ENCODE results near the gene SMIM5. TPM values are rescaled to one million over a fixed set of nuclear protein-coding genes. Genes with fewer than 3 reads are reported as not detected.
A peak's percentile ranks its signal among the peaks of the same experiment; 100 is the strongest.
"Not testable (repeated sequence)": the region's sequence is repeated elsewhere in the genome, so short reads cannot be mapped to it uniquely, and the experiment has no call there.

Gene SMIM5
- total and polyA plus RNA-seq, 2 of the 13 experiments (the other 11 are each of a cell fraction or from before 2014, with no cell fraction given), result not detected

DNA sequence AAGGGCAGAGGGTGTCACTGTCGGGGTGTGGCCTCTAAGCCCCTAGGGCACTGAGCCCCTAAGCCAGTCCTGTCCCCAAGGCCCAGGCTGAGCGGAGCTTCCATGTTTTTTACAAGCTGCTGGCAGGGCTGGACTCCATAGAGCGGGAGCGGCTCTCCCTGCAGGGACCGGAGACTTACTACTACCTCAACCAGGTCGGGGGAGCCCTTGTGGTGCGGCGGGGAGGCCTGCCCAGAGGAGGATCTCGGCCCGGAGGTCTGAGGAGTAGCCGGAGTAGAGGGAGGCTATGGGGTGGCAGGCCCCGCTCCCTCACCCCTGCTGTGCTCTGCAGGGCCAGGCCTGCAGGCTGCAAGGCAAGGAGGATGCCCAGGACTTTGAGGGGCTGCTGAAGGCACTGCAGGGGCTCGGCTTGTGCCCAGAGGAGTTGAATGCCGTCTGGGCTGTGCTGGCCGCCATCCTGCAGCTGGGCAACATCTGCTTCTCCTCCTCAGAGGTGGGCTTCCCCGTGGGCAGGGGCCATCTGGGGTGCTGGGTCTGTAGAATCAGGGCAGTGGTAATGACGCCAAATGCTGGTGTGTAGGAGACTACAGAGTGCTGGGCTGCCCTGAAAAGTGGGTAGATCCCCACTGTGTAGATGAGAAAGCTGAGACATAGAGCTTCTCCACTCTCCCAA, 40.8 kb upstream of the SMIM5 start:
- peaks cover 22 to 38% of the 10 kb centered on the region in 2 experiments for H3K27me3 ChIP-seq (ENCODE audit: control insufficient read depth in 1 of 2, insufficient read depth in 2 of 2, low read length in 2 of 2)
- FAIRE-seq (no peak), ATAC-seq (no peak), DNase-seq (ENCODE audit: low spot score) (no peak)
- CTCF ChIA-PET (ENCODE audit: low intra/inter-chr PET ratio, low total read pairs), result no interaction called here
- no peak overlapping the region for H3K27ac ChIP-seq (ENCODE audit: extremely low read length, insufficient read depth, low read length)
- BruUV-seq (replicated peaks), result no TSS peak
- H3K9ac ChIP-seq (ENCODE audit: insufficient read depth, low read depth, low read length), result no peak overlapping the region
- TF ChIP-seq ARID2 (CRISPR knock-in tag; IDR thresholded peaks at IDR 0.05; ENCODE audit: borderline replicate concordance) (0 out of 2 replicates have a peak, but pooled peaks have one; percentile 41), PITX1 (CRISPR knock-in tag; IDR thresholded peaks at IDR 0.05) (peak; percentile 88), SIN3B (IDR thresholded peaks at IDR 0.05; ENCODE audit: low read length) (no peak)
- H2AFZ ChIP-seq (ENCODE audit: low read length), result no peak overlapping the region
- POLR2A ChIA-PET, result interaction anchor here (1.2 kb wide), 1 partner anchor 39 kb away, joined by 3 read pairs; no protein-coding TSS in a partner anchor
- WGBS (ENCODE audit: low lambda C conversion rate), result 56% methylated on average over 7 of the region's 17 CpGs
- H3K4me1 ChIP-seq (ENCODE audit: insufficient read depth, low read length), result peaks cover 29% of the 10 kb centered on the region
- H4K20me1 ChIP-seq (ENCODE audit: insufficient read depth, low read length), result no peaks in the 10 kb centered on the region
- H3K4me2 ChIP-seq (ENCODE audit: low read depth, low read length), result no peak overlapping the region
- no peaks in the 10 kb centered on the region for H3K36me3 ChIP-seq (replicated peaks in 1 of 2; ENCODE audit: control insufficient read depth in 1 of 2, insufficient read depth in 2 of 2, low read length in 2 of 2)
- intact Hi-C loops (cut with micrococcal nuclease; ENCODE audit: unreplicated experiment), result no loop called here
- no peaks in the 10 kb centered on the region for H3K79me2 ChIP-seq (ENCODE audit: insufficient read depth, low read length)
- in situ Hi-C loops (cut with HindIII; ENCODE audit: extremely low pct_ligation_motif_present, low pct_unique_long_range_greater_than_20kb), result loop anchor here (10.0 kb wide), 1 partner anchor 168 kb away; no protein-coding TSS in a partner anchor
- H3K9me3 ChIP-seq (ENCODE audit: low read length), result no peaks in the 10 kb centered on the region
- no peak overlapping the region for H3K4me3 ChIP-seq (replicated peaks in 1 of 3; ENCODE audit: insufficient read depth in 1 of 3, low read depth in 2 of 3, low read length in 3 of 3)

DNA sequence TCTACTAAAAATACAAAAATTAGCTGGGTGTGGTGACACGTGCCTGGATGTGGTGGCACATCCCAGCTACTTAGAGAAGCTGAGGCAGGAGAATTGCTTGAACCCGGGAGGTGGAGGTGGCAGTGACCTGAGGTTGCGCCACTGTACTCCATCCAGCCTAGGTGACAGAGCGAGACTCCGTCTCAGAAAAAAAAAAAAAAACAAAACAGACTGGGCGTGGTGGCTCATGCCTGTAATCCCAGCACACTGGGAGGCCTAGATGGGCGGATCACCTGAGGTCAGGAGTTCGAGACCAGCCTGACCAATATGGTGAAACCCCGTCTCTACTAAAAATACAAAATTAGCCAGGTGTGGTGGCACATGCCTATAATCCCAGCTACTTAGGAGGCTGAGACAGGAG, 39.8 kb upstream of the SMIM5 start:
- H3K4me3 ChIP-seq (replicated peaks in 1 of 3; ENCODE audit: insufficient read depth in 1 of 3, low read depth in 2 of 3, low read length in 3 of 3); H3K9me3 ChIP-seq (ENCODE audit: low read length); H3K4me2 ChIP-seq (ENCODE audit: low read depth, low read length); H3K79me2 ChIP-seq (ENCODE audit: insufficient read depth, low read length); ATAC-seq; BruUV-seq (replicated peaks); H3K9ac ChIP-seq (ENCODE audit: insufficient read depth, low read depth, low read length); DNase-seq (ENCODE audit: low spot score); H3K36me3 ChIP-seq (replicated peaks in 1 of 2; ENCODE audit: control insufficient read depth in 1 of 2, insufficient read depth in 2 of 2, low read length in 2 of 2); FAIRE-seq; H4K20me1 ChIP-seq (ENCODE audit: insufficient read depth, low read length); H2AFZ ChIP-seq (ENCODE audit: low read length); intact Hi-C loops (cut with micrococcal nuclease; ENCODE audit: unreplicated experiment); H3K27ac ChIP-seq (ENCODE audit: extremely low read length, insufficient read depth, low read length): not testable (repeated sequence)
- CTCF ChIA-PET (ENCODE audit: low intra/inter-chr PET ratio, low total read pairs), result interaction anchor here (1.6 kb wide), 1 partner anchor 39 kb away, joined by 4 read pairs; the partner anchor contains the start of gene SMIM5
- in situ Hi-C loops (cut with HindIII; ENCODE audit: extremely low pct_ligation_motif_present, low pct_unique_long_range_greater_than_20kb), result loop anchor here (10.0 kb wide), 1 partner anchor 169 kb away; no protein-coding TSS in a partner anchor
- Histone ChIP-seq H3K27me3 (ENCODE audit: control insufficient read depth in 1 of 2, insufficient read depth in 2 of 2, low read length in 2 of 2) (peaks cover 22 to 42% of the 10 kb centered on the region in 2 experiments), H3K4me1 (ENCODE audit: insufficient read depth, low read length) (peaks cover 29% of the 10 kb centered on the region)
- WGBS (ENCODE audit: low lambda C conversion rate), result 12% methylated on average over 9 of the region's 9 CpGs
- TF ChIP-seq ZNF441 (CRISPR knock-in tag; IDR thresholded peaks at IDR 0.05; ENCODE audit: borderline replicate concordance), result peak; percentile 89
- TF ChIP-seq, protein P1, sequence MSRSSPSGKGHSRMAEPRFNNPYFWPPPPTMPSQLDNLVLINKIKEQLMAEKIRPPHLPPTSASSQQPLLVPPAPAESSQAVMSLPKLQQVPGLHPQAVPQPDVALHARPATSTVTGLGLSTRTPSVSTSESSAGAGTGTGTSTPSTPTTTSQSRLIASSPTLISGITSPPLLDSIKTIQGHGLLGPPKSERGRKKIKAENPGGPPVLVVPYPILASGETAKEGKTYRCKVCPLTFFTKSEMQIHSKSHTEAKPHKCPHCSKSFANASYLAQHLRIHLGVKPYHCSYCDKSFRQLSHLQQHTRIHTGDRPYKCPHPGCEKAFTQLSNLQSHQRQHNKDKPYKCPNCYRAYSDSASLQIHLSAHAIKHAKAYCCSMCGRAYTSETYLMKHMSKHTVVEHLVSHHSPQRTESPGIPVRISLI (CRISPR knock-in tag; IDR thresholded peaks at IDR 0.05; ENCODE audit: borderline replicate concordance), result 0 out of 2 replicates have a peak, but pooled peaks have one; percentile 40
- POLR2A ChIA-PET, result interaction anchor here (1.1 kb wide), 1 partner anchor 148 kb away, joined by 3 read pairs; no protein-coding TSS in a partner anchor

All from HepG2 (cell line).